GM19099 (cell line): ENCODE measurements around the gene TCOF1.
A peak's percentile ranks its signal among the peaks of the same experiment; 100 is the strongest.

Experiments
- POLR2A ChIP-seq: IDR thresholded peaks from 3 replicates; pipeline ENCODE4 v1.6.1; 2011; ENCODE audit warnings: low read depth; ENCODE audit not compliant: insufficient read length; ENCODE audit errors: extremely low read depth

The TCOF1 gene

GRCh38 chr5:150411245-150411979, 53.9 kb downstream of the TCOF1 start:
- TF ChIP-seq POLR2A: peak; percentile 62

- peak; percentile 100 for TF ChIP-seq POLR2A
Observed at GRCh38 chr5:150412319-150413175, 55.0 kb downstream of the TCOF1 start, which contains the start of gene CD74. CD74 (minus strand) TSS chr5:150412910; CDS start chr5:150412749, 161 bp downstream.

GRCh38 chr5:150413176-150413901, 55.8 kb downstream of the TCOF1 start:
- TF ChIP-seq POLR2A: no peak

GRCh38 chr5:150413902-150414790, 56.6 kb downstream of the TCOF1 start:
- TF ChIP-seq POLR2A: peak; percentile 5

- TF ChIP-seq POLR2A: no peak
Observed at GRCh38 chr5:150419630-150420270, 62.3 kb downstream of the TCOF1 start.

GRCh38 chr5:150422075-150422474, 64.6 kb downstream of the TCOF1 start:
- TF ChIP-seq POLR2A: no peak

- TF ChIP-seq POLR2A: no peak
Observed at GRCh38 chr5:150422758-150423157, 65.3 kb downstream of the TCOF1 start.

- TF ChIP-seq POLR2A: no peak
Observed at GRCh38 chr5:150428106-150428876, 70.8 kb downstream of the TCOF1 start.

GRCh38 chr5:150428978-150429377, 71.5 kb downstream of the TCOF1 start:
- TF ChIP-seq POLR2A: no peak

GRCh38 chr5:150429410-150429873, 71.9 kb downstream of the TCOF1 start:
- no peak for TF ChIP-seq POLR2A

GRCh38 chr5:150431048-150431447, 73.6 kb downstream of the TCOF1 start:
- no peak for TF ChIP-seq POLR2A

- TF ChIP-seq POLR2A: no peak
Observed at GRCh38 chr5:150431574-150431973, 74.1 kb downstream of the TCOF1 start.

- no peak for TF ChIP-seq POLR2A
Observed at GRCh38 chr5:150434464-150434863, 77.0 kb downstream of the TCOF1 start.
